Measurements from ENCODE around the gene HEPHL1.
A peak's percentile ranks its signal among the peaks of the same experiment; 100 is the strongest.
"Not testable (repeated sequence)": the region's sequence is repeated elsewhere in the genome, so short reads cannot be mapped to it uniquely, and the experiment has no call there.

HEPHL1 gene

DNA sequence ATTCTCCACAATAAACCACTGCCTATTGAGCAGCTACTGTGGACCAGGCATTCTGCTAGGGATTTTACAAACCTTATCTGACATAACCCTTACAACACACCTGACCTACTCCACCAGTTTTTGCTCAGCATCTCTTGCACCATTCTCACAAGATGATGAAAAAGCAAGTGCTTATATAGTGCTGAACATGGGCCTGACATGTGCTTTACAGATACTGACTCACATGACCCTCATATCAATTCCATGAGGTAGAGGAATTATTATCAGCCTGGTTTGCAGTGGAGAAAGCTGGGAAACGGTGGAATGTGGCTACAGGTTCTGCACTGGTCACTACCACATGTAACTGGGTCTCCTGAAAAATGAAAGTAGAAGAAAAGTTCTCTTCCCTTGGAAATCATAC lies 69.9 kb downstream of the HEPHL1 start:
- no peak for DNase-seq

DNA sequence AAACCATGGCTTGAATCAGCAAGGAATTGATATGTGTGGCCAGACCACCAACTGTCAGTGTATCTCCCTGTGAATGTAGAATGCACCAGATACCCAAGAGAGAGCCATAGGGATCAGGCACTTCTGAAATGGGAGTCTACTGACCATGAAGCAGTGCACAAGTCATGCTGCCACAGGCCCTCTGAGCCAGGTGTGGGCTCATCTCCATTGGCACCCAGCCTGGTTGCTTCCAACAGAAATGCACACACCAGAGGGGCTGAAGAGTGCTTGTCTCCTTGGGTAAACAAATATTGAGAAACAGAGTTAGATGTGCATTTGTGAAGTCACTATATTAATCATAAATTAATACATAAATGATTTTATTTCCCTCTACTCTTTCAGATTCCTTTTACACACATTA lies 79.1 kb downstream of the HEPHL1 start:
- DNase-seq: no peak

- no peak for DNase-seq
Measured at GRCh38 chr11:94103471-94103870, 82.3 kb downstream of the HEPHL1 start.

GRCh38 chr11:94104734-94105133 lies 83.6 kb downstream of the HEPHL1 start:
- DNase-seq: no peak

DNA sequence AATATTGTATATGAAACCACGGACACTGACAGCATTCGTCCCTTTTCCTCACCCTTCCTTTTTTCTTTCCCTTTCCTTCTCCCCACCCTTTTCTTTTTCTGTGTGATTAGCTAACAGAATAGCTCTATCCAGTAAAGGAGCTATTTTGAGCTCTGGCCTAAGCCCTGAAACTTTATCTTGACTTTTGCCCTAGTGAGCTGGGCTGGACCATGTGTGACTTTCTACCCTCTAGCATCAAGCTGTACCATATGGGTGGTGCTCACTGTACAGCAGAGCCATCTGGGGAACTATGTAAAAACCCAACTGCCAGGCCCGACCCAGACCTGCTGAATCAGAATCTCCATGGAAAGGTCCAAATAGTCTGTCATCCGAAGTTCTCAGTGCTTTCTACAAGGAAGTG lies 85.6 kb downstream of the HEPHL1 start:
- DNase-seq: no peak

DNA sequence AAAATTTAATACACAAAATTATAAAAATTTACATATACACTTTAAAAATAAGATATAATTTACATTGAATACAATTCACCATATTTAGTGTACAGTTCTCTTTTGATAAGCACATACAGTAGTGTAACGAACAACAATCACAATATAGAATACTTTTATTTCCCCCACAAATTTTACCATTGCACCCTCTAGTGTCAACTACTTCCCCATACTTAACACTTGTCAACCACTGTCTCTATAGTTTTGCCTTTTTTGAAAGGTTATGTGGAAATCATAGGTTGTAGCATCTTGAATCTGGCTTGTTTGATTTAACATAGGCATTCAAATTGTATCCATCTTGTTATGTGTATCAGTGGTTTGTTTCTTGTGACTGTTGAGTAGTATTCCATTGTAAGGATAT lies 86.2 kb downstream of the HEPHL1 start:
- DNase-seq: no peak

- no peak for DNase-seq
Measured at GRCh38 chr11:94111241-94111640, 90.1 kb downstream of the HEPHL1 start.

DNA sequence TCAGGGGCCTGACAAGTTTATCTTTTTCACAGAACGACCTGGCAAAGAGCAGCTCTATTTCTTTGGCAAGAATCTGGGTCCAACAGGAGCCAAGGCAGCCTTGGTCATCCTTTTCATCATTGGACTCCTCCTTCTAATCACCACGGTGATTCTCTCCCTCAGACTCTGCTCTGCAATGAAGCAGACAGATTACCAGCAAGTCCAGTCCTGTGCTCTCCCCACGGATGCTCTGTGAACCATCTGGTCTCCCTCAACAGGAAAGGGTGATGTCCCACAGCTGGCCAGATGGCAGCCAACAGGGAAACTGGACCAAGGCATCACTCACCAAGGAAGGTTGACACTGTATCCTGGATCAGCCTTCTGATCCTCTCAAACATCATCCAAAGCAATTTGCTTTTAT lies 90.5 kb downstream of the HEPHL1 start:
- no peak for DNase-seq

DNA sequence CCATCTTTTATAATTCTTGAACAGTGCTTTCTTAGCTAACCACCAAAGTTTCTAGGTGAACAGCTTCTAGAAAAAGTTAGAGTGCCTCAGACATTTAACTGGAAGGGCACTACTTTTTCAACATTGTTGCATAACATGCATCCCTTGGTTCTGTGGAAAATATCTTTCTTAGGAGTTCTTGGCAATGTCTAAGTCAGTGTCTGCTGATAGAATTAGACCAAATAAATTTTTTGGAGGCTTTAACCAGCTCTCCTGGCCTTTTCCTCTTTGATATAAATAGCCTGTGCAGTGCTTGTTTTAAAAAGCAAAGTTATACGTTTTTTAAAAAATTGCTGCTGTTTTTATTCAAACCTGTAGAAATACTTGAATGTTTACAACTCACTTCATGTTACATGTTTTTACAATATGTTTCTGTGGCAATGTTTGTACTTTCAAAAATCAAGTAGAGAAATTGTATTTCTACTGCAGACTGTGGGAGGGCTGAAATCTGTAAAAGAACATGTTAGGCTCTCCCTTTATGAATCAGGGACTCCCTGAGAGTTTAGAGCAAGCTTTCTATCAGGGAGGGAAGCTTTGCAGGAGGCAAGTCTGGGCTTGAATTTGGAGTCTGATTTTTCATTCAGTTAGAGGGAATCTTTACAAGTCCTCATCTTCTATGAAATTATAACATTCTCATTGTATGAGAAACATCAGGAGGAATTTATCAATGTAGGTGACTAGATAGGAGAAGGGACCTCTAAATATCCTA lies 91.2 kb downstream of the HEPHL1 start:
- no peak for DNase-seq

DNA sequence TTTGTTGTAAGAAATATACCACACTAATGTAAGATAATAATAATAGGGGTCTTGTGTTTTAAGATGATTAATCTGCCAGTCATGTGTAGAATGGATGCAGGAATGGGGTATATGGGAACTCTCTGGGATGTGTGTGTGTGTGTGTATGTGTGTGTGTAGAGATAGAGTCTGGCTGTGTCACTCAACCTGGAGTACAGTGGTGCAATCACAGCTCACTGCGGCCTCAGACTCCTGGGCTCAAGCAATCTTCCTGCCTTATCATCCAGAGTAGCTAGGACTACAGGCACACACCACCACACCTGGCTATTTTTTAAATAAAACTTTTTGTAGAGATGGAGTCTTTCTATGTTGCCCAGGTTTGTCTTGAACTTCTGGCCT lies 96.0 kb downstream of the HEPHL1 start:
- no peak for DNase-seq

DNA sequence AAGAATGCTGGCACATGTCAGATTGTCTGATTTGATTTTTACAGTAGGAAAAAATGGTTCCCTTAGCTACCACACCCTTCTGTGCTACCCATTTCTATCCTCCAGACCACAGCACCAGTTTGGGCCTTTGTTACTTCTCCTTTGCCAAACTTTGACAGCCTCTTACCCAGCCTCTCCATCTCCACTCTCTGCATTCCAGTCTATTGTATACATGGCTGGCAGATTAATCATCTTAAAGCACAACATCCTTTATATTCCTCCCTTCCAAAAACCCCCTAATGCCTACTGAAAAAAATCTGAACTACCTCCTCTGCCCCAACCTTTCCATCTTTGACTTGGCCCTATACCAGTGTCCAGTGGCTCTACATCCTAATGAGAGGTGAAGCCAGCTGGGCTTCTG lies 96.7 kb downstream of the HEPHL1 start:
- no peak for DNase-seq

GRCh38 chr11:94119676-94120075 lies 98.5 kb downstream of the HEPHL1 start:
- not testable (repeated sequence) for DNase-seq

DNA sequence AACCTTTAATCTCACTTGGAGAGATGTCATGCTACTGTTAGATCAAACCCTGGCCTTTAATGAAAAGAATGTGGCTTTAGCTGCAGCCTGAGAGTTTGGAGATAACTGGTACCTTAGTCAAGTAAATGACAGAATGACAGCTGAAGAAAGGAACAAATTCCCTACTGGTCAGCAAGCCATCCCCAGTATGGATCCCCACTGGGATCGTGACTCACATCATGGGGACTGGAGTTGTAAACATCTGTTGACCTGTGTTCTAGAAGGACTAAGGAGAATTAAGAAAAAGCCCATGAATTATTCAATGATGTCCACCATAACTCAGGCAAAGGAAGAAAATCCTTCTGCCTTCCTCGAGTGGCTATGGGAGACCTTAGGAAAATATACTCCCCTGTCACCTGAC lies 99.4 kb downstream of the HEPHL1 start:
- DNase-seq: not testable (repeated sequence)

DNA sequence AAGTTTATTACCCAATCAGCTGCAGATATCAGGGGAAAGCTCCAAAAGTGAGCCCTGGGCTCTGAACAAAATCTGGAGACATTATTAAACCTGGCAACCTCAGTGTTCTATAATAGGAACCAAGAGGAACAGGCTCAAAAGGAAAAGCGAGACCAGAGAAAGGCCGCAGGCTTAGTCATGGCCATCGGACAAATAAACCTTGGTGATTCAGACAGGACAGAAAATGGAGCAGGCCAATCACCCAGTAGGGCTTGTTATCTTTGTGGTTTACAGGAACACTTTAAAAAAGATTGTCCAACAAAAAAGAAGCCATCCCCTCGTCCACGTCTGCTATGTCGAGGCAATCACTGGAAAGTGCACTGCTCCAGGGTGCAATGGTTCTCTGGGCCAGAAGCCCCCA lies 99.8 kb downstream of the HEPHL1 start:
- DNase-seq: no peak

DNA sequence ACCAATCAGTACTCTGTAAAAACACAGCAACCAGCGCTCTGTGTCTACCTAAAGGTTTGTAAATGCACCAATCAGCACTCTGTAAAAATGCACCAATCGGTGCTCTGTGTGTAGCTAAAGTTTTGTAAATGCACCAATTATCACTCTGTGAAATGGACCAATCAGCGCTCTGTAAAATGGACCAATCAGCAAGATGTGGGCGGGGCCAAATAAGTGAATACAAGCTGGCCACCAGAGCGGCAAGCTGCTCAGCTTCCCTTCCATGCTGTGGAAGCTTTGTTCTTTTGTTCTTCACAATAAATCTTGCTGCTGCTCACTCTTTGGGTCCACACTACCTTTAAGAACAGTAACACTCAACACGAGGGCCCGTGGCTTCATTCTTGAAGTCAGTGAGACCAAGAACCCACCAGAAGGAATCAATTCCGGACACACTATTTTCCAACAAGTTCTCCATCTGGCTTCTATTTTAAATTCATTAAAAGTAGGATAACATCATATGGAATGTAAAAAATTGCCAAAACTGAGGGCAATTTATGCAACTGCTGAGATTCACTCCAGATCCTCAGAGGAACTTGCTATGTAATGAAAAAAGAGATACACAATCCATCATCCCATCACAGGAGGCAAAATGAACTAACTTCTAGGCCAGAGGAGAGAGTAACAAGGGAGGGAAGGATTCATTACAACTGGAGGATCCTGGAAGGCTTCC lies 104.4 kb downstream of the HEPHL1 start:
- DNase-seq: no peak

- no peak for DNase-seq
Measured at GRCh38 chr11:94127638-94128037, 106.5 kb downstream of the HEPHL1 start.

DNA sequence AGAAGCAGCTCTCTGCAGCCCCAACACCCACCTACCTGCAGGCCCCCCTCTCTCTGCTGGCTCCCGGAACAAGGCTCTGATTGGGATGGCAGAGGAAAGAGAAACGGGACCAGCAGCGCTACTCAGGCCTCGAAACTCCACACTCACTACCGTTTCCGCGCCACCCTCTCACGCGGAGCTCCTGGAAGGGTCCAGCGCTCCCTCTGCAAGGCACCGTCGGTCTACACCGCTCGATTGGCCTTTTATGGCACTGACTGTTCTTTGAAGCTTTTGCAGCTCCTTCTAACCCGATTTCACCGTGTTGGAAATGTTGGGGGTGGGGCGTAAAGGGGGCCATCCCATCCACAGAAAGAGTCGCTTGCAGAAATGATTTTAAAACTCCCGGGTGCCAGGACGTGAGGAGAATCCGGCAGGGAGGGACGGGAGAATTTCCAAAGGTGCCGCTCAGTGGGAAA lies 107.2 kb downstream of the HEPHL1 start:
- DNase-seq: no peak

DNA sequence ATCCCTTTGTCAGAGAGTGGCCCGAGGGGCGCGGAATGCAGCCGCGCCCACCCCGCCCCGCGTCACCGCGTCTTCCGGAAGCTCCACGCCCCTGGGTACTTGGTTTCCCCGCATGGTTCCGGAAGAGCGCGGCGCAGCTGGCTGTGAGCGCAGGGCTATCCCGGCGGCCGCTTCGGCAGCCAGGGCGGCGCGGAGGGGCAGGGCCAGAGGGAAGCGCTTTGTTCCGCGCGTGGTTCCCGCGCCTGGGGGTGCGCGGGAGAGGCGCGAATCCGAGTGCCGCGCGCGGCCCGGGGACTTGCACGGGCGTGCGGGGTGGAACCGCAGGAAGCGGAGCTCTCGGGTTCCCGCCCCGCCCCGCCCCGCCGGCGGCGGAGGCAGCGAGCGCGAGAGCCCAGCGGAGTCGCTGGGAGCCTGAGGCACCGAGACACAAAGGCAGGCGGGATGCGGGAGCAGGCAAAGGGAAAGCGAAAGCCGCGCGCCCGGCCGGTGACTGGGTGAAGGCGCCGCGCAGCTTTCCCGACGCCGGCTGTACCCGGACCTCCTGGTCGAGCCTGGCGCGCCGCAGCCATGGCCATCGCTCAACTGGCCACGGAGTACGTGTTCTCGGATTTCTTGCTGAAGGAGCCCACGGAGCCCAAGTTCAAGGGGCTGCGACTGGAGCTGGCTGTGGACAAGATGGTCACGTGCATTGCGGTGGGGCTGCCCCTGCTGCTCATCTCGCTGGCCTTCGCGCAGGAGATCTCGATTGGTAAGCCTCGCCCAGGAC lies 107.8 kb downstream of the HEPHL1 start, which contains the start of gene PANX1:
PANX1 (plus strand) TSS at position 96 of the 766 bp plus-strand sequence; CDS start at position 568, 472 bp downstream.
- DNase-seq: peak; percentile 53

GRCh38 chr11:94129512-94130297 lies 108.6 kb downstream of the HEPHL1 start:
- DNase-seq: no peak

GRCh38 chr11:94130298-94131046 lies 109.3 kb downstream of the HEPHL1 start:
- no peak for DNase-seq

DNA sequence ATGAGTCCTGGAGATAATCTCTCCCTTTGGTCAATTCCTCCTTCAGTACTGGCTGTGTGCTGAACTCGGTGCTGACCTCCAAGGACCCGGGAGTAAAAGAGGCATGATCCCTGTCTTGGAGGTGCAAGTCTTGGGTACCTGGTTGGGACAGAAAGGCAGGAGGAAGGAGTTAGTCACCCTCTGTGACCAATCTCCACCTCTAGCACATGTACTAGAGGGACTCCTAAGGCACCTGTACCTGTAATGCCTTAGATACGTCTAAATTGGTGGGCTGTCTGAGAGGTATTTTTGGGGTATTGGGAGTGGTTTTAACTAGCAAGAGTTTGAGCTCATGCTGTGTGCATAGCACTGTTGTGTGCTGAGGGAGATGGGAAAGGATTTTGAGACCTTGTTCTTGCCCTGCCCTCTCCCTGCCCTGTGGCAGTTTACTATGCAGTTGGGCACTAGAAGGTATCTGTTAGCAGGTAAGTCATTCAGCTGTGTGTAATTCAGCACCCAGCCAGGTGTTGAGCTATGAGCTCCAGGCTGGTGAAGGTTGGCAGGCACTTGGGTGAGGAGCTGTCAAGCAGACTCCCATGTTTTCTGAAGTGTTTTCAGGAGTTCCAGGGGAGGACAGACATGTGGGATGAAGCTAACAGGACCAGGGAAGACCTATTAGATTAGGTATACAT lies 110.0 kb downstream of the HEPHL1 start:
- DNase-seq: no peak

GRCh38 chr11:94131718-94132115 lies 110.6 kb downstream of the HEPHL1 start:
- DNase-seq: no peak

Data from NCI-H187 treated with DMSO at 0.1 percent for 48 hours (cell line).